ENCODE data around the gene PCDH11Y.
"Not testable (repeated sequence)": the region's sequence is repeated elsewhere in the genome, so short reads cannot be mapped to it uniquely, and the experiment has no call there.

PCDH11Y gene, protein sequence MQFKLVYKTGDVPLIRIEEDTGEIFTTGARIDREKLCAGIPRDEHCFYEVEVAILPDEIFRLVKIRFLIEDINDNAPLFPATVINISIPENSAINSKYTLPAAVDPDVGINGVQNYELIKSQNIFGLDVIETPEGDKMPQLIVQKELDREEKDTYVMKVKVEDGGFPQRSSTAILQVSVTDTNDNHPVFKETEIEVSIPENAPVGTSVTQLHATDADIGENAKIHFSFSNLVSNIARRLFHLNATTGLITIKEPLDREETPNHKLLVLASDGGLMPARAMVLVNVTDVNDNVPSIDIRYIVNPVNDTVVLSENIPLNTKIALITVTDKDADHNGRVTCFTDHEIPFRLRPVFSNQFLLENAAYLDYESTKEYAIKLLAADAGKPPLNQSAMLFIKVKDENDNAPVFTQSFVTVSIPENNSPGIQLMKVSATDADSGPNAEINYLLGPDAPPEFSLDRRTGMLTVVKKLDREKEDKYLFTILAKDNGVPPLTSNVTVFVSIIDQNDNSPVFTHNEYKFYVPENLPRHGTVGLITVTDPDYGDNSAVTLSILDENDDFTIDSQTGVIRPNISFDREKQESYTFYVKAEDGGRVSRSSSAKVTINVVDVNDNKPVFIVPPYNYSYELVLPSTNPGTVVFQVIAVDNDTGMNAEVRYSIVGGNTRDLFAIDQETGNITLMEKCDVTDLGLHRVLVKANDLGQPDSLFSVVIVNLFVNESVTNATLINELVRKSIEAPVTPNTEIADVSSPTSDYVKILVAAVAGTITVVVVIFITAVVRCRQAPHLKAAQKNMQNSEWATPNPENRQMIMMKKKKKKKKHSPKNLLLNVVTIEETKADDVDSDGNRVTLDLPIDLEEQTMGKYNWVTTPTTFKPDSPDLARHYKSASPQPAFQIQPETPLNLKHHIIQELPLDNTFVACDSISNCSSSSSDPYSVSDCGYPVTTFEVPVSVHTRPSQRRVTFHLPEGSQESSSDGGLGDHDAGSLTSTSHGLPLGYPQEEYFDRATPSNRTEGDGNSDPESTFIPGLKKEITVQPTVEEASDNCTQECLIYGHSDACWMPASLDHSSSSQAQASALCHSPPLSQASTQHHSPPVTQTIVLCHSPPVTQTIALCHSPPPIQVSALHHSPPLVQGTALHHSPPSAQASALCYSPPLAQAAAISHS (N-terminal part only)

DNA sequence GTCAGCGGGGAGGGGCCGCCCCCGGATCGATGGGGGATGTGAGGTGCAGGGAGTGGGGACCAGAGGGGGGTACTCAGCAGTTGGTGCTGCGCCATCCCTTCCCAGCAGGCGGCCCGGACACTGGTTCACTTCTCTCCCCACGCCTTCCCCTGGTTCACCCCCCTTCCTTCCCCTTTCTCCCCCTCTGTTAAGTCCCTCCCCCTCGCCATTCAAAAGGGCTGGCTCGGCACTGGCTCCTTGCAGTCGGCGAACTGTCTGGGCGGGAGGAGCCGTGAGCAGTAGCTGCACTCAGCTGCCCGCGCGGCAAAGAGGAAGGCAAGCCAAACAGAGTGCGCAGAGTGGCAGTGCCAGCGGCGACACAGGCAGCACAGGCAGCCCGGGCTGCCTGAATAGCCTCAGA, at the start of gene PCDH11Y:
Gene PCDH11Y, plus strand, starts transcription at position 240 of the 400 bp plus-strand sequence. CDS start 56,804 bp downstream, outside the sequence.
- H3K4me3 Mint-ChIP-seq, H3K36me3 Mint-ChIP-seq, H3K9me3 Mint-ChIP-seq, H3K27ac Mint-ChIP-seq, DNase-seq, H3K4me1 Mint-ChIP-seq, CTCF ChIA-PET: not testable (repeated sequence)
- H3K27me3 Mint-ChIP-seq: peaks cover 31% of the 10 kb centered on the region

DNA sequence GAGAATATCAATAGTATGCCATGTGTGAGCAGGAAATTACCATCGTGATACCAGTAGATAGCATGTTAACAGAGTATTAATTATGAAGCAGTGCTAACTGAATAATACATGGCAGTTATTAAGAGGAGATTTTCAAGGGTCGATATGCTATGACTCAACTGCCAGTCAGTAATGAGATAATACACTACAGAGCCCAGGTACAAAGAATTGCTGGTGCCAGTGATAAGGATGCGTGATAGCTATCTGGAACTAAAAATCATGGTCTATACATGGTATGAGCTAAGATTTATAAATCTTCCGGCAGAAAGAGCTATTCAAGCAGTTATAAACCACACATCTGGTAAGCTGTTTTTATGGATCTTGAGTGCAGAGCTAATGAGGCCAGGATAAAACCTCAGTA, 32.2 kb upstream of the PCDH11Y start:
- H3K4me3 Mint-ChIP-seq, H3K9me3 Mint-ChIP-seq, H3K36me3 Mint-ChIP-seq, H3K27ac Mint-ChIP-seq, CTCF ChIA-PET, DNase-seq, H3K4me1 Mint-ChIP-seq, H3K27me3 Mint-ChIP-seq: not testable (repeated sequence)

DNA sequence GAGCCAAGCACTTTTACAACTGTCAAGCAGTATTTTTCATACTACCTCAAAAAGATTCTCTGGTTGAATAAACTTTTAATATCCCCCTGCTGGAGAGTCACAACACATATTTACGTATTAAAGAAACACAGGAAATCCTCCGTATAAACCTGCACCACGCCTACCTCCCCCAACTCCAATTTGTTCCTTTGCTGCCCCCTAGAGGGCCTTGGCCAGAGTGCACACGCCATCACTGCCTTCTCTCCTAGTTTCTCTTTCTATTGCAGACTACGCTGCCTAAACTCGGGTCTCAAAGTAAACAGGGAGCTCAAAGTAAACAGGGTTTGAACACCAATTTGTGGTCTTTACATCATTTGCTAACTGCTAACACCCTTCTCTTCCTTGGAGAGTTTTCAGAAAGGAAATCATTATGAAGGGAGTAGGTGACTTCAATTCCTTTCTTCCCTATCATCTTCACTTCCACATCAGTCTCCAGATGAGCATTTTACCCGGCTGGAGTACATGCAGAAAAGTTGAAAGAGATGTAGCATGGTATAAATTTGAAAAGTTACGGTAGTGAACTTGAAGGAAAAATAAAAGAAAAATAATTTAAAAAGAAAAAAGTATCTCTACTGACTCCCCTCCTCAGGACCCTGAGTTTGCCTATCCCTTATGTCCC, 8.2 kb upstream of the PCDH11Y start:
- CTCF ChIA-PET: not testable (repeated sequence)

DNA sequence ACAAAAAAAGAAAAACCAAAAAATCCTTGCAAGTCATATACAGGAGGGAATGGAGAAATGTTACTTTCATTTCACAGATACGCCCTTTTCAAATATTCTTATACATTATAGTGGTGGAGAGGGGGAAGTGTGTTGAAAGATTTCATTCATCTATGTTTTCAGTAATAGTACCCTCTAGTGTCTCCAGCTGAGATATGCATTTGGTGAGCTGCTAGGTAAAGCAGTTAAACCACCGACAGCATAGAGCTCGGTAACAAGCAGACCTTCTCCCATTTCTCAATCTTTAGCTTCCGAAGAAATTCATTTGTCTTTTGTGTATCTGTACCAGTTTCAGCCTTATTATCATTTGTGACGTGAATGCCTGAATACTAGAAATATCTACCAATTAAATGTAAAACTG, 5.2 kb upstream of the PCDH11Y start:
- H3K36me3 Mint-ChIP-seq, H3K4me1 Mint-ChIP-seq, DNase-seq, H3K9me3 Mint-ChIP-seq, H3K4me3 Mint-ChIP-seq, CTCF ChIA-PET, H3K27ac Mint-ChIP-seq, H3K27me3 Mint-ChIP-seq: not testable (repeated sequence)

More for the DNA sequence above, 8.2 kb upstream of the PCDH11Y start:
- H3K27me3 Mint-ChIP-seq, H3K9me3 Mint-ChIP-seq, H3K36me3 Mint-ChIP-seq, DNase-seq, H3K4me1 Mint-ChIP-seq, H3K4me3 Mint-ChIP-seq, H3K27ac Mint-ChIP-seq: not testable (repeated sequence)

DNA sequence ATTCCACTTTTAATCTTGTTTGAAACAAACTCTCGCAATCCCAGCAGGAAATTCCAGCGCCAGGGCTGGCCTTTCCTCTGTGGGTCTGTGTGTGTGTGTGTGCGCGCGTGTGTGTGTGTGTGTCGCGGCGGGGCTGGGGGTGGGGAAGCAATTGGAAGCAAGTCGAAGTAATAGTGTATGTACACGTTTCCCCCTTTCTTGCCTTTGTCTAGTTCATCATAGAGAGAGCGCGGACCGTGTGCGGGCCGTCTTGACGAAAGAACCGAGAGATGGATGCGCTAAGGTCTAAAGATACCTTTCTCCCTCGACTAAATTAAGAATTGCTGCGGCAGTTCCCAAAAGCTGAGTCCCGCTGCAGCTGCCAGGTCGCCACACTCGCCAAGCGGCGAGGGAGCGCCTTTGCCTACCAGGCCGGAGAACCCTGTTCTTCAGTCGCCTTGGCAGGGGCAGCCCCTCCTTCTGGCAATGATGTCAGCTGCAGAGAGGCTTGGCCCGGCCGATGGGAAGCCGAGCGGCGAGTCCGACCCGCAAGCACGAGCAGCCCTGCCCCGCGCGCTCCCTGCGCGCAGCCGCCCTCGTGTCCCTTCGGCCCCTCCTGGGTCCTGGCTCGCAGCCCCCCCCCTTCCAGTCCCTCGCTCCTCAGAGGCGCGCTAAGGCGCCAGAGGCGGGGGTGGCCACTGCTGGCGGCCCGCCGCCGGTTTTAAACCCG, 2.5 kb downstream of the PCDH11Y start:
- H3K4me1 Mint-ChIP-seq, H3K9me3 Mint-ChIP-seq, H3K36me3 Mint-ChIP-seq, DNase-seq, H3K27ac Mint-ChIP-seq, CTCF ChIA-PET, H3K4me3 Mint-ChIP-seq: not testable (repeated sequence)
- H3K27me3 Mint-ChIP-seq: peaks cover 35% of the 10 kb centered on the region

DNA sequence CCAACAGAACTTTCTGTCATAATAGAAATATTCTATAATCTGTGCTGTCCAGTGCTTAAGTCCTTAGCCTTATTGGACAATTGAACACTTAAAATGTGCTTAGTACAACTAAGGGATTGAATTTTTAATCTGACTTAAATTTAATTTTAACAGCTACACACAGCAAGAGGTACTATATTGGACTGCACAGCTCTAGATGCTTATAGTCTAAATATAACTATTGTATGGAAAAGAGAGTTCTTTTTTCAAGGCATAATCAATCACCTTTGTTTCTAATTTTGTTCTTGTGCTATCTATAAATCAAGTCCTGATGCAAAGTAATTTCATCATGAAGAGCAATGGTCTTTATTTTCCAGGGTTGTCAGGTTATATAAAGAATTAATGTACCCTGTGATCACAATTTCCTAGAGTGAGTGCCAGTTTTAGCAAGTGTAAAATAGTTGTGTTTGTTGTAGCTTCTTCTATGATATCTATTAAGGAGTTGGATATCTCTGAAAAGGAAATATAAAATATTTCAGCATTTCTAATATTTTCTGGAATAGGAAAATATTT, 39.0 kb downstream of the PCDH11Y start:
- H3K4me1 Mint-ChIP-seq, H3K27me3 Mint-ChIP-seq, H3K36me3 Mint-ChIP-seq, H3K4me3 Mint-ChIP-seq, CTCF ChIA-PET, DNase-seq, H3K27ac Mint-ChIP-seq, H3K9me3 Mint-ChIP-seq: not testable (repeated sequence)

DNA sequence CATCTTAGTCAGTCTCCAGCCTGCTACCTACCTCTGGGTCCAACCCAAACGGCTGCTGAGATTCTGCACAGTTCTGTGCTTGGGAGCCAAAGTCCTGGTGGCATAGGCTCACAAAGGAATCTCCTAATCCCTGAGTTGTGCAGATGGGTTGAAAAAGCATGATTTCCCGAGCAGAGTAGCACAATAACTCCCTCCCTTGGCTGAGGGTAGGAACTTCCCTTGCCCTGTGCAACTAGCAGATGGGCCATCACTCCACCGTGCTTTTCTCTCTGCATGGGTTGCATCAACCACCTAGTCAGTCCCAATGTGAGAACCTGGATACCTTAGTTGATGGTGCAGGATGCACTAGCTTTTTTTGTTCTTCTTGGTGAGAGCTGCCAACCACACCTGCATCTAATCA, 82.9 kb downstream of the PCDH11Y start:
- H3K4me1 Mint-ChIP-seq, H3K27me3 Mint-ChIP-seq, DNase-seq, H3K9me3 Mint-ChIP-seq, H3K4me3 Mint-ChIP-seq, CTCF ChIA-PET, H3K36me3 Mint-ChIP-seq, H3K27ac Mint-ChIP-seq: not testable (repeated sequence)

DNA sequence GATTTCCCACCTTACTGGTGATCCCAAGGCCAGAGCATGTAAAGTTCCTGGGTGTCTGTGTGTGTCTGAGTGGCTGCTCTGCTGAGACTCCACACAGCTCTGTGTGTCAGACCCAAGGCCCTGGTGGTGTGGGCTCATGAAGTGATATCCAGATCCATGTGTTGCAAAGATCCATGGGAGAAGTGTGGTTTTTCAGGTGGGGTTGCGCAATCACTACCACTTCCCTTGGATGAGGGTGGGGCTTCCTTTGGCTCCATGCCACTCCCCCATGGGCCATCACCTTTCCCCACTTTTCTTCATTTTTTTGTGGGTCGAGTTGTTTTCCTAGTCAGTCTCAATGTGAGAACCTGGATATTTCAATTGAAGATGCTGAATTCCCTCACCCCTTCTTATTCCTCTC, 182.9 kb downstream of the PCDH11Y start:
- H3K36me3 Mint-ChIP-seq, H3K4me1 Mint-ChIP-seq, H3K27ac Mint-ChIP-seq, H3K27me3 Mint-ChIP-seq, H3K4me3 Mint-ChIP-seq, DNase-seq, H3K9me3 Mint-ChIP-seq, CTCF ChIA-PET: not testable (repeated sequence)

DNA sequence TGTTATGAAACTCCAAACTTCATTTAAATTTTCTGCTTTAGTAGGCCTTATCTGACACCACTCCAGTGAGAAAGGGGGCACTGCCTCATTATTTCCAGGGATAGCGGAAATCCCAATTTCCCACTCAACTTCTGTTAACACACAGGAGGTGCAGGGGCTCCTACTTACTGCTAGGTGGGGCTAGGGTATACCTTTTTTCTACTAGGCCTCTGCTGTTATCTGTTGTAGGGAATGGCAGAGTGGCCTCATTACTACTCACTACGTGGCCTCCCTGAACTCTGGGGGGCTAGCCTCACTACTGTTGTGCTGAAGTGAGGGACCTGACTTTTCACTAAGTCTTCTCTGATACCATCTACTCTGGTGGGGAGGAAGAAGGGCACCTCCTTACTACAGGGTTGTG, 215.0 kb downstream of the PCDH11Y start:
- H3K36me3 Mint-ChIP-seq, H3K4me1 Mint-ChIP-seq, H3K4me3 Mint-ChIP-seq, DNase-seq, H3K9me3 Mint-ChIP-seq, H3K27ac Mint-ChIP-seq, H3K27me3 Mint-ChIP-seq, CTCF ChIA-PET: not testable (repeated sequence)

DNA sequence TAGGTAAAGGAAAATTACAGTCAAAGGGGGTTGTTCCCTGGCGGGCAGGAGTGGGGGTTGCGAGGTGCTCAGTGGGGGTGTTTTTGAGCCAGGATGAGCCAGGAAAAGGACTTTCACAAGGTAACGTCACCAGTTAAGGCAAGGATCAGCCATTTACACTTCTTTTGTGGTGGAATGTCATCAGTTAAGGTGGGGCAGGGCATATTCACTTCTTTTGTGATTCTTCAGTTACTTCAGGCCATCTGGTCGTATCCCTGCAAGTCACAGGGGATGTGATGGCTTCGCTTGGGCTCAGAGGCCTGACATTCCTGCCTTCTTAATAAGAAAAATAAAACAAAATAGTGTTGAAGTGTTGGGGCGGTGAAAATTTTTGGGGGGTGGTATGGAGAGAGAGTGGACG, 324.8 kb downstream of the PCDH11Y start:
- H3K27ac Mint-ChIP-seq, H3K4me1 Mint-ChIP-seq, H3K27me3 Mint-ChIP-seq, H3K9me3 Mint-ChIP-seq, H3K36me3 Mint-ChIP-seq, CTCF ChIA-PET, DNase-seq, H3K4me3 Mint-ChIP-seq: not testable (repeated sequence)

DNA sequence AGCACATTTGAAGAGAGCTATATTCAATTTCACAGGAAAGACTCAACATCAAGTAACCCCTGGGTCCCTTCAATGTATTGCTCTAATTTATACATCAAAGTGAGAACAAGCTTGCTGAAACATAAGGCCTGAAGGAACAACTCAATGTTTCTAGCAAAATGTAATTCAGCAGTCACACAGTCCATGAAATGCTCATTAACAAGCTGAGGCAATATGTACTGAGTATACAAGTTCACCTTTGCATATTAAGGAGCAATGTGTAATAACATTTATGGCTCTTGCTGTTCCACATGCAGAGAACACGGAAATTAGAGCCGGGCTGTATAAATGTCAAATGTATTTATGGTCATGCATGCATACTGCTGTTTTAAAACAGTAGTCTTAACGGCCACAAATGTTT, 342.1 kb downstream of the PCDH11Y start:
- CTCF ChIA-PET, H3K36me3 Mint-ChIP-seq: not testable (repeated sequence)

DNA sequence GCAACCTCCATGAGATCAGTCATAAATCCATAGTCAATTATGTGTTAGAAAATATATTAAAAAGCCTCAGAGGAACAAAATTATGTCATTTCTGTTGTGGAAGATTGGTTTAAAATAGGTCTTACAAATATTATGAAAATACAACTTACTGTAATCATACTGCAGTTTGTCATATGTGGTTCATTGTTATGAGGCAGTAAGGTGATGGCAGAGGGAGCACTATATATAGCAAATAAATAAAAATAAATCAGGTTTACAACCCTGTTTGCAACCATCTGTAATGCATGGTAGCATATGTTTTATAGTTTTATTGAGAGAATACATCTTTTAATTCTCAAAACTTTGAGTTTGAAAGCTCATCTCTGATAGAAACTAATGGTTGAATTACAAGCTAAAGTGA, 543.6 kb downstream of the PCDH11Y start:
- H3K4me1 Mint-ChIP-seq, H3K4me3 Mint-ChIP-seq, CTCF ChIA-PET, H3K27ac Mint-ChIP-seq, H3K9me3 Mint-ChIP-seq, H3K27me3 Mint-ChIP-seq, H3K36me3 Mint-ChIP-seq, DNase-seq: not testable (repeated sequence)

More for the DNA sequence above, 342.1 kb downstream of the PCDH11Y start:
- H3K27ac Mint-ChIP-seq, H3K9me3 Mint-ChIP-seq, H3K27me3 Mint-ChIP-seq, H3K4me1 Mint-ChIP-seq, DNase-seq, H3K4me3 Mint-ChIP-seq: not testable (repeated sequence)

DNA sequence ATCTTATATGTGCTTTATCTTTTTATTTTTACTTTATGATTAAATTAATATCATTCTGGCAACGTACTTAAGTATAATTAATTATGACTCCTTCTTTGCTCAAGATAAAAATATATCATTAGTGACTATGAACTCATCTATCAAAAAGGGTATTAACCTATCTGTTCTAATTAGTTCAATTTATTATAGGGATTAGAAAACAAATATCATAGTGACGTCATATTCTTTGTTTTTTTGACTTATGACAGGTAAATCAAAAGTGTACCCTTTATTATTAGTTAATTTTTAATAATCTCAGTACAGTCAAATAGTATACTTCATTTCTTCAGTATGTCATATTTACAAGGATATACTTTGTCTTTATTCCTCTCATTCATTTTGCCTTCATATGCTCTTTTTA, 638.5 kb downstream of the PCDH11Y start:
- CTCF ChIA-PET, H3K4me1 Mint-ChIP-seq, H3K36me3 Mint-ChIP-seq, H3K9me3 Mint-ChIP-seq, H3K27me3 Mint-ChIP-seq, H3K27ac Mint-ChIP-seq, DNase-seq, H3K4me3 Mint-ChIP-seq: not testable (repeated sequence)

DNA sequence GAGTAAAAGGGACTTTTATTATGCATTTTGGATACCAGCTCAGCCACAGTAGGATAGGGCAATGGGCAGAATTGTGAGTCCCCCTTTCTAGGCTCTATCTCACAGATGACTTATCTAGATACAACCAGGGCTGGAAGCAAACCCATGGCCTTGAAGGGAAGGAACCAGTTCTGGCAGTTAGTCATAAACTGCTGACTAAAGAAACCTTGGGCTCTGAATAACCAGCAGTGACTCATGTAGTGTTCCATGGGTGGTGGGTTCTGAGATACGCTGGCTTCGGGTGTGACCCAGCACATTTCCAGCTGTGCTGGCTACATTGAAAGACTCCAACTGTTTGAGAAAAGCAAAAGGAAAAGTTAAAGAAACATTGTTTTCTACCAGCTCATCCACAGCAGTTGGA, 679.2 kb downstream of the PCDH11Y start:
- H3K27me3 Mint-ChIP-seq, H3K4me1 Mint-ChIP-seq, H3K9me3 Mint-ChIP-seq, H3K4me3 Mint-ChIP-seq, H3K27ac Mint-ChIP-seq, DNase-seq, CTCF ChIA-PET, H3K36me3 Mint-ChIP-seq: not testable (repeated sequence)

Measured in activated naive CD4-positive, alpha-beta T cell treated with anti-CD3 and anti-CD28 coated beads, Interleukin-2, amount 10 ng/mL, durations not matched to agents 7 days and 5 days (primary cell).